DLD1 (cell line): ENCODE measurements around the gene NOL8.

ENCODE experiments used
- in situ Hi-C: cut with HindIII; loops from 2 replicates; pipeline ENCODE4 v1.10.0; 2017; ENCODE audit warnings: low sequenced_read_pairs

NOL8 gene

DNA sequence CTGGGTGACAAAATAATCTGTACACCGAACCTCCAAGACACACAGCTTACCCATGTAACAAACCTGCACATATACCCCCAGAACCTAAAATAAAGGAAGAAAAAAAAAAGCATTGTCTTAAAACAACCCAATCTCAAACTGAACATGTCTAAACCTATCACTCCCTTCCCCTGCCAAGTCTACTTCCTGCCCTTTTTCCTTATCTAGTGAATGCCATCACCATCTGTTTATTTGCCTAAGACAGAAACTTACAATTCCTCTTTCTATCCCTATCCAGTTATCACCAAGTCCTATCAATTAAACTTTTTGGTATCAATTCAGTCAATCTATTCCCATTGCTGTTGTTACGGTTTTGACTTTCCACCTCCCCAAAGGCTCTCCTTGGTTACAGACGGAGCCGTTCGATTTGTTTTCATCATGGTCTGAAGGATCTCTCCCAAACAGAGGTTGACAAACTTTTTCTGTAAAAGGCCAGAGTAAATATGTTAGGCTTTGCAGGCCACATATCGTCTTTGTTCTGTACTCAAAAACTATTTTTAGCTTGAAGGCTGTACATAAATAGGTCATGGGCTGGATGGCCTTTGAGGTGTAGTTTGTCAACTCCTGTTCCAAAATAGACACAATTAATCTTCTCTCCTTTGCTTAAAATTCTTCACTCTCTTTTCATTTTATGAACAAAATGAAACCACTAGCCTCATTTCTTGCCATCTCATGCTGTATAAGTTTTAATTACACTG lies 12.1 kb downstream of the NOL8 start:
- in situ Hi-C loops: no loop called here

DNA sequence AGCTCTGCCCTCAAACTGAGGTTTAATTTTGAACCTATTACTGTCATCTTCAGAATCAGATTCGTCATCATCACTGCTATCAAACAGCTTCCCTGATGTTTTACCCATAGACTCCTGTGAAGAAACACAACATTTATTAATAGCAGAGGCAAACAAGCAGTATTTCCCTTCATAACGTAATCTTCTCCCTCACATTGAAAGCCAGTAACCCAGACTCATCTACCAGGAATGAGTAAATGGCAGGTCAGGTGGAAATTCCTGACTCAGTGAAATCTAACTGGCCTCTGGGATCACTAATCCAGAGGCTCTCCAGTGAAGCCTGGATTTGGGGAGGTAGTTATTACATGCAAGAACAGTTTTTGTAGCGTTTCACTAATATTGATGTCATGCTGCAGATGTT lies 14.6 kb downstream of the NOL8 start:
- in situ Hi-C loops: no loop called here

DNA sequence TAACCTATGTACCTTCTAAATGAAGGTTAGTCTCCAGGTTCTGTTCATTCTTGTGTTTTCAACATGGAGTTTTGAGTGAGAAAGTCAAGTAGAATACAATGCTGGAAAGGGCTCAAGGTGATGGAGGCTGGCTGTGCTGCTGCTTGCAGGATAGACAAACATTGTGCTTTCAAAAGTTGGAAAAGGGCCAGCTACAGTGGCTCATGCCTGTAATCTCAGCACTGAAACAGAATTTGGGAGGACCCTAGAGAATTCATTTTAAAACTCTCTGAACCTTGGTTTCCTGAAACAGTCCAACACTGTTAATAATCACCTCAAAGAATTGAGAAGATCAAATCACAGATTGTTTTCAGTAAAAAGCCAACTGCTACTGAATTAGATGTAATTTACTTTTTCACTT lies 16.3 kb downstream of the NOL8 start:
- in situ Hi-C loops: no loop called here

DNA sequence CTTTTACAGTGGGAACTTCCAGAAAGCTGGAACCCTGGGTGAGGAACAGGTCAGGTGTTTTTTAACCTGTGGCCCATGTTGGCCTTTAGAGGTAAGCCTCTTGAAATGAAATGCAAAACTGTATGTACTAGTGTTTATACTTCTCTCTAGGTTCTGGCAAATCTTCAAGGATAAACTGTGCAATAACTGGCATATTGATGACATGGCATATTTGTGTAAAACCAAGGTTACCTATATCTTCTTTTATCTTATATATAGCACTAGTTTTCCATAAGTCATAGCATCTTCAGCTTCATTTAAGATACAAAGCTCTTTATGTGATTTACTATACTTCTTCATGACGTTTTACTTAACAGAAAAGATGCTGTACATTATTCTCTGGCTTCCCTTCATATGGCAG lies 24.2 kb downstream of the NOL8 start:
- in situ Hi-C loops: no loop called here

DNA sequence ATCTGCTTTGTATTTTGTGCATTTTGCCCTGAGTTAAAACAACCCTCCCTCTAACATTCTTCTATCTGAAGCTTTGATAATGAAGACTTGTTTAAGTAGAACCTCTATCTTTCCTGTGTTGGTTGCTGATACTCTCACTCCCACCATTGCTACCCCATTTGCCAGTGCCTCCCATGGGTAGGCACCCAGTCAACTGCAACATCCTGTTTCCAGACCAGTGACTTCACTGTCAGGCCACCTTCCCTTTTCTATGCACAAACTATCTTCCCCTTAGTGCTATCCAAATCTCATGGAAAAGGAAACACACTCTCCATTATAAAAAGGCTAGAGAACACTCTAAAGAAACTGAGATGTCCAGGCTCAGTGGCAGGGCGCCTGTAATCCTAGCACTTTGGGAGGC lies 26.0 kb downstream of the NOL8 start:
- in situ Hi-C loops: no loop called here

DNA sequence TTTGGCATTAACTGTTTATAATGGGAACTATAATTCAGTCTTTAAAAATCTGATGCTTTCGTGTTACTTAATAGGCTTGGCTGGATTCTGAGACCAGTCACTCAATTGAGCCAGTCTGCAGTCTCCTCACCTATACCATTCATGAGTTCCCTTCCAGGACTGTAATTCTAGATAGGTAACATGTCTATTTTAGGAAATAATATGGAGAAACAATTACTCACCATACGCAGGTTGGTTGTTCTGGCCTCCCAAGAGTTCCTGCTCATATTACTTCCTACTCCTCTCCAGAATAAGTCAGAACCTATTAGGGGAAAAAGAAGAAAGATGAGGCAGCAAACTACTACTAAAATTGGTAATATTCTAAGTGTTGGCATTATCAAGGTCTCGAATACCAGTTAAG lies 27.1 kb downstream of the NOL8 start:
- in situ Hi-C loops: no loop called here

DNA sequence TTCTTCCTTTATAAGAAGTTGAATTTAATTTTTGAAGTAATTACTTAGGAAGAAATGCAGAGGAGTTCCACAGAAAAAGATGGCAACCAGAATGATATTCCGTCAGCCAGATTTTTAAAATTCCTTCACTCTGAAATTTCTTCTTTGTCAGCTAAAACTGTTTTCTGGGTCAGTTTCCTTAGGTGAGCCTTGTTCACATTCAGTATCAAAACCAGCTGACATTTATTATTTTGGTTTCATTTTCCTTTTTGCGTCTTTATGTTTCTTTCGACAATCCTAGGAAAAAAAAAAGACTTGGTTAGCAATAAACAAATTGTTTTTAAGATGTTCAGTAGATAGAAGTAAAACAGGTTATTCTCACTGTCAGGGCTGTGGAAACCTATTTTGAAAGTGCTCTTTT lies 27.5 kb downstream of the NOL8 start:
- in situ Hi-C loops: no loop called here

DNA sequence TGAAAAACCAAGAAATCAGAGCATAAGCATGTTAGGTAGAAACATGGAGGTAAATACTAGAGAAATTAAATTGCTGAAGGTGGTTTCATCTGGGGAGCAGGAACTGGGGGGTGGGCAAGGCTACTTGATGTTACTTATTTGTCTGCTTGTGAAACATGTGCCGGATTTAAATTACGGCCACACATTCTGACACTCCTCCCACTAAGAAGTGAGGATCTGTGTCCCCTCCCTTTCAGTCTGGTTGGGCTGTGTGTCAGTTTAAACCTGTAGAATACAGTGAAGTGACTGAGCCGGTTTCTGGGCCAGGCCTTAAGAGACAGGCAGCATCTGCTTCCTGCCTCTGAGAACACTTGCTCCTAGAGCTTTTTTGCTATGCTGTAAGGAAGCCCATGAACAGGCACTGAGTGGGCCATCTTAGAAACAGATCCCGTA lies 29.3 kb downstream of the NOL8 start:
- in situ Hi-C loops: no loop called here

DNA sequence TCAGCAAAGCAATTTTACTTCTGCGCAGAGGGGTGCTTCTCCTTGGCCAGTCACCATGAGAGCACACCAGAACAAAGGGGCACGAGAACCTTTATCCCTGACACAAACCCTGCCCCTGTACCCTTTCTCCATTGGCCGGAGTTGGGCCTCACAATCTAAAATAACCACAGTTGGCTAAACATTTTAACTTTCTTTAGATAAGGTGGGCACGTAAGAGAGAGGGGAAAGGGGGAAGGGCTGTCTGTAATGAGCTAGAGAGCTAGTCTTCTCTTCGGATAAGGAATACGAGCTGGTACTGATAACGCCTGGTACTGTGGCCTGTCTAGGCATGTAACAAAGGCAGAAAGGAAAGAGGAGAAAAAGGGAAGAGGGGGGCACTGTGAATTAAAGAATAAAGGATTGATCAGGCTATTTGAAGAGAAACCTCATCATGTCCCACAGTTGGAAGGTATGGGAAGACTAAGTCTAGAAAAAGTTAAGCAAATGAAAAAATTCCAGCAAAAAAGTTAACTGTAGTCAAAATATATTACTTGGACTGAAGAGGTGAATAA lies 29.8 kb downstream of the NOL8 start:
- in situ Hi-C loops: no loop called here

DNA sequence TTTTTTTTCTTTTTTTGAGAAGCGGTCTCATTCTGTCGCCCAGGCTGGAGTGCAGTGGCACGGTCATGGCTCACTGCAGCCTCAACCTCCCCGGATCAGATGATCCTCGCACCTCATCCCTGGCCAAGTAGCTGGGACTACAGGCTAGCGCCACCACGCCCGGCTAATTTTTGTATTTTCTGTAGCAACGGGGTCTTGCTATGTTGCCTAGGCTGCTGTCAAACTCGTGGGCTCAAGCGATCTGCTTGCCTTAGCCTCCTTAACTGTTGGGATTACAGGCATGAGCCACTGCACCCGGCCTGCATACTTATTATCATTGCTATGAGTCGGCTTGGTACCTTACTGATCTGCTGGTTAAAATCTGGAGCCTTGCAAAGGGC lies 30.9 kb downstream of the NOL8 start:
- in situ Hi-C loops: no loop called here

DNA sequence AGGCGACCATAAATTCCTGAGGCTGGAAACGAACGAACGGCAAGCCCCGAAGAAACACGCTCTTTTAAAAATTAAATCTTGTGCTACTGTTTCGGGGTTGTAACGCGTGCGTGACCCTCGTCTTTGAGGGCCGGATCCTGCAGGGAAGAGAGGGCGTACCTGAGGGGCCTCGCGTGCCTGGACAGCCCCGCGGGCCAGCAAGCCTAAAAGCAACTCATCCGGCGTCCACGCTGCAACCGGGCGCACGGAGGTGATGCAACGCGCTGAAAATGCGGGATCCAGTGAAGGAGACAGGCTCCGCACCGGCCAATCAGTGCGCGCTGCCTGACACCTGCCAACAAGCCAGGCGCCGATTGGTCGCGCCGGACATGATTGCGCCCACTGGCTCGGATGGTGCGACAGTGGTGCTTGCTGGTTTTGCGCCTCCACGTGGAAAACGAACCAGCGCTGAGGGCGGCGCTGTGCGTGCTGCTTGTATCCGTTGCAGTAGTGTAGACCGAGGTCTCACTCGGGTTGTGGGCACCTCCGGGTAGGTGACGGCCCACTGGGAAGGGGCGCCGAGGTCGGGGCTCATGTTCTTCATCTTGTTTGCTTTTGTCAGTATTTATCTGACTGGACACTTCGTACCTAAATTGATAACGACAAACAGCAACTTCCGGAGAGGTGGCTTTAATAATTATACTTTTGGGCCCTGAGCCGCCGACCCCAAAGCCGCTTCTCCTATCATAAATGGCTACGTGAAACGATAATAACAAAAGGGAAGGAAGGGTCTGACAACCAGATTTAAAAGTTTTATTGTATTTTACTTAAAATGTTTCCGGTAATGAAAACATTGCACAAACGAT lies 31.5 kb downstream of the NOL8 start, which contains the start of gene IARS1:
TSS of gene IARS1 (minus strand) at position 246 of the 845 bp plus-strand sequence. CDS start 4,278 bp downstream, outside the sequence.
- in situ Hi-C loops: no loop called here

DNA sequence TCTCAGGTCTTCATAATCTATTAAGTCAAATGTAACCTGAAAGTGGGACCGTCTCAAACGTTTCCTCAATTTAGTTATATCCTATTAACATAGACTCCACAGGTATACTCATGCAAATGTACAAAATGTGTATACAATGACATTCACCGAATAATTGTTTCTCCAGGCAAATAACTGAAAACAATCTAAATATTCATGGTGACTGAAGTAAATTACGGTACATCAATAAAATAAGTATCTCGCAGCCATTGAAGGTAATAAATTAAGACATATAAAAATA lies 32.1 kb downstream of the NOL8 start:
- in situ Hi-C loops: no loop called here

DNA sequence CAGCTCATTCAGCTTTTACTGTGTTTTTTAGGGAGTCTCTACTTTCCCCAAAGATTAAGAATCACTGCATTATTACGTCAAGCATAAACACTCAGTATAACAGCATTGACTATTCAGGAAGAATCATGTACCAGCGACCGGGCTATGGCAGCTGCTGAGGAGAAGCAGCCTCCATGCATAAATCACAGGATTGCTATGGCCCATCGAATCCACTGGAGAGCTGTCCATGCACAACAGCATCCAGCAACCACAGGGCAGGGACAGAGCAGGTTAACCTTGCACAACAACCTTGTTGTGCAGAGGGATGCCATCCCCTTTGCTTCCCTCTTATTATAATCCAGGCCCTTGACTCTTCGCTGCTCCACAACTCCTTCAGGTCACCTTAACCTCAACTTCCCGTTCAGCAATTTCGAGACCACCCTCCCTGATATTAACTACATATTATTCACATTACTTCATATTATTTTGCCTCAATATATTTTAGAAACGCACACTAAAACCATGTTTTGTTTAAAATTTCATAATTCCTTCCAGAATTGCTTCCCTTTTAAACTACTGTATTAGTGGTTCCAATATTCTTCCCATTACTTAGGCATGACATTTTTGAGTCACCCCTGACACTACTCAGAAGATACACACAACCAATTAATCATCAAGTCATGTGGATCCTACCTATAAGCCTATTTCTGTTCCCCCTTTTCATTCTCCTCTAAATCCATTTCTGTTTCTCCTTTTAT lies 32.6 kb downstream of the NOL8 start:
- in situ Hi-C loops: no loop called here

DNA sequence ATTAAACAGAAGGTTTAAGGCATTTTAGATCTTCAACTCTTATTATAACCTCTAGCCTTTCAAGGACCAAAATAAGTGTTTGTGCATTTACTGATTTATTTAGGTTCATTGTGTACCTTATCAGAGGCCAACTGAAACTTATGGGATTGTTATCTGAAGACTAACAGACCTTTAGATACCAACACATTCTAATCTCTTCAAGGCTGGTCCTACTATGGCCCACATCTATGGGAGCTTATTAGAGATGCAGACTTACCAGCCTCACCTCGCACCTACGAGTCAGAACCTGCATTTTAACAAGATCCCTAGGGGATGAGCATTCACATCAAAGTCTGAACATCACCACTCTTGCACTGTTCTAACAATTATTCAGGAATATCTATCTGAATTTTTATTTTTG lies 33.6 kb downstream of the NOL8 start:
- in situ Hi-C loops: no loop called here

DNA sequence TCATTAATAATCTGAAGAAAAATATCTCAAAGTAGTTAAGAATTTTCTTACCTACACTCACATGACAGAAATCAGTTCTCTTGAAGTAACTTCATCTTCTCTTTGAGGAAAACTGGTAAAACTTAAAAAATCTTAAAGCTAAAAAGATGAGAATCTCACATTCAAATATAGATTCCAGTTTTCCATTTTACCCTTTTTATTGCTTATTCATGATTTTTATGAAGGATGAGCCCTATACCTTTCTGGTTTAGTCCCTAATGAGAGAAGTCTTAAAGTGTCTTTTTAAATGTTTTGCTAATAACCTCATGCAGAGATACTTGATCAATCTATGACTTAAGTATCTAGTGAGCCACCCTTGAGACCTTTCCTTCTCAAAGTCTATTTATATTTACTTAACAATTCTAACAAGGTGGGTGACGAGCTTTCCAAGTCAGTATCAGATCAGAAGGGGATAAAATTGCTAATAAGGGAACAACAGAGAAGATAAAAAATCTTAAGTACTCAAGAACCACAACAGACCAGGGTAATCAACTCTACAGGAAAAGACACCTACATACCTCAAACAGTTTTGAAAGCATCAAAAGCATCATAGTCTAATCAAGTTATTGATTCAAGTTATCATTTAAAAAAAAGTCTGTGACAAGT lies 34.2 kb downstream of the NOL8 start:
- in situ Hi-C loops: no loop called here

DNA sequence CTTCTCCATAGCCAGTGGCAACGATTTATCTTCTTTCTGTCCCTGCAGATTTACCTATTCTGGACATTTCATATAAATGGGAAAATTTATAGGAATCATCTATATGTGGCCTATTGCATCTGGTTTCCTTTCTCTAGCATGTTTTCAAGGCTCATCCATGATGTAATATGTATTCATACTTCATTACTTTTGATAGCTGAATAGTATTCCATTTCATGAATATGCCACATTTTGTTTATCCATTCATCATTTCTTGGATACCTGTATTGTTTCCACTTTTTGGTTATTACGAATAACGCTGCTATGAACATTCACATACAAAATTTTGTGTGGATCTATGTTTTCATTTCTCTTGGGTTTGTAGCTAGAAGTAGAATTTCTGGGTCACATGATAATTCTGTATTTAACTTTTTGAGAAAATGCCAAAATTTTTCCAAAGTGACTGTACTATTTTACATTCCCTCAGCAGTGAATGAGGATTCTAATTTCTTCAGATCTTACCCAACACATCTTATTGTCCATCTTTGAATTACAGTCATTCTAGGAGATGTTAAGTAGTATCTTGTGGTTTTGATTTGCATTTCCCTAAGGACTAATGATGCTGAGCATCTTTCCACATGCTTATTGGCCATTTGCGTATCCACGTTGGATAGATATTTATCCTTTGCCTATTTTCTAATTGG lies 35.3 kb downstream of the NOL8 start:
- in situ Hi-C loops: no loop called here

DNA sequence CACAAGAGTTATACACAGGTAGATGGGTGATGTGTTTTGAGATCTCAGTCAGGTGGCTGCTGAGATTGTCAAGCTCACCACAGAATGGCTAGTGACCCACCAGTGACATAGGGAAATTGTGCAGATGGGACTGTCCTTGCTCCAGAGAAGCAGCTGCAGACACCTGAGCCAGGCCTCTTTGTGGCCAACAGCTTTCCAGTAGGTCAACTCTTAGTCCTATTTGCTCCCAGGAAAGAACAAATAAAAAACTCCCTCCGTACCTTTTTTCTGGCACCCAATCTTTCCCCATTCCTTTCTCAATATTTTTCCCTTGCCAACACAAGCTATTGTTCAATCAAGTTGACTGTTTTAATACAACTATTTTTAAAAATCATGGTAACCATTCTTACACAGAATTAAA lies 45.8 kb downstream of the NOL8 start:
- in situ Hi-C loops: no loop called here

DNA sequence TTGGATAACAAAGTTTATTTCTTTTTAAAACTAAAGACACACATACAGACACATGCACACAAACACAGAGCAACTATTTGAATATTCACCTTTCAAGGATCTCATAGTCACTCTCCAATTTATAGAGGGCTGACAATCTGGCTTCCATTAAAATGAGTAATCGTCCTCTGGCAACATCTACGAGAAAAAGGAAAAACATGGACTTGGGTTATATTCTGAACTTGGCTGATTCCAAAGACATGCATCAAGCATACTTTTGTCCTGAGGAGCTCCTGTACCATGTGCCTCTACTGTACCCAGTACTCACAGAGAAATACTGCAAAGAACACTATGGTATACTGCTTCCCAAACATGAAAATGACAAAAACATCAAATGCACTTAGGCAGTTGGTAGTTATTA lies 47.0 kb downstream of the NOL8 start:
- in situ Hi-C loops: no loop called here

DNA sequence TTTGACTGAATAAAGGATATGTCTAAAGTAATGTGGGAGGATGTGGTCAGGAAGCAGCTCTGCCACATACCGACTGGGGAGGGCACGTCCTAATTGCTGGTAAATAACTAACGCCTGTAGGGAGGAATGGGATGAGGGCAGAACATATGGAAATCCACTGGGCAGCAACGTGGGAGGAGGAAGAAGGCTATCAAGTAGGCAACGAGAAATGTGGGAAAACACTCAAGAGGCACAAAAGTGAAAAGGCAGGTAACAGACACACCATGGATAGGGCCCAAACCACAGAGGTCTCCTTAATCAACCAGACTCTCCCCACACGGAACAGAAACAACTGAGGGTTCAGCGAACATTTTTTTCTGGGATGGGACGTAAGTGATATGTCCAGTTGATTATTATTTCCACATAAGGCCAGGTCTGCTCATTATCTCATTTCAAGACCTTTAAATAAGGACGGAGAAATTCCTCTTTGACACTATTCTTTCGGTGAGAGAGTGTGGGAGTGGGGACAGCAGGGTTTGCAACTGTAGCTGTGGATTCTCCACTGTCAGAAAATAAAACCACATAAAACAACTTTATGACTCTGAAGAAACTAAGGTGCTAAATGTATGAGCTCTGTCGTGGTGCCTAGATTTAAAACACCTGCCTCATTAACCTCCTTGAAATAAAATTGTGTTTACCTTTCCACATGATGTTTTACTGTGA lies 48.7 kb downstream of the NOL8 start:
- in situ Hi-C loops: no loop called here

DNA sequence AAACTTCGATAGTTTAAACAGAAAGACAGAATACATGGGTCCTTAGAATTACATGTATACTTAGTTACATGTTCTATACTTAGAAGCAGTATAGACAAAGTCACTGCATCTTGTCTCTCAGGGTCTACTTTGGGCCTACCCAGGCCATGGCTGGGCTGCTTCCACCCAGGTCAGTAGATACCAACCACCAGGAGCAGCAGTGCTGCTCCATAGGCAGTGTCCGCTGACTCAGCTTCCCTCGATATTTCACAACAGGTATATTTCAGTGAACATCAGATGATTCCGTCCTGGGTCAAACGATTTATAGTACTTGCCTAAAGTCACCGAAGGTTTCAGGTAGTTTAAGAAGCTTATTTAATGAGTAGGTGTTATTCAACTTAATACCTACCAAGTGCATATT lies 49.6 kb downstream of the NOL8 start:
- in situ Hi-C loops: no loop called here
